ENCODE data around the gene TSPAN32. TPM values are rescaled to one million over a fixed set of nuclear protein-coding genes. Genes with fewer than 3 reads are reported as not detected.

TSPAN32 gene
- total RNA-seq, 1 donor from 2014 or later = 0.23 TPM

DNA sequence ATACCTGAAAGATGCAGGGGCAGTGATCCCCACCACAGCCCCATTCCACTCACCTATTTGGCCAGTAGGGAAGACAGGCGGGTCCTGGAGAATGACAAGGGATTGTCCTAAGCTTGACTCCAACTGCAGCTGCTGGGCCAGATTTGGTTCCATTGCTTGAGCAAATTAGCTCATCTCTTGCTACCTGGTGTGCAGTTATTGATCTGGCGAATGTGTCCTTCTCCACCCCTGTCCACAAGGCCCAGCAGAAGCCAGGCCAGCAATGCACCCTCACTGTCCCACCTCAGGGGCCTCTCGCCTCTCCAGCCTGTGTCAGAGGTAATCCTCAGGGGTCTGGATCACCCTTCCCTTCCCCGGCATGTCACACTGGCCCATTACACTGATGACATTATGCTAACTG, 23.3 kb downstream of the TSPAN32 start:
- TF ChIP-seq, protein P1, sequence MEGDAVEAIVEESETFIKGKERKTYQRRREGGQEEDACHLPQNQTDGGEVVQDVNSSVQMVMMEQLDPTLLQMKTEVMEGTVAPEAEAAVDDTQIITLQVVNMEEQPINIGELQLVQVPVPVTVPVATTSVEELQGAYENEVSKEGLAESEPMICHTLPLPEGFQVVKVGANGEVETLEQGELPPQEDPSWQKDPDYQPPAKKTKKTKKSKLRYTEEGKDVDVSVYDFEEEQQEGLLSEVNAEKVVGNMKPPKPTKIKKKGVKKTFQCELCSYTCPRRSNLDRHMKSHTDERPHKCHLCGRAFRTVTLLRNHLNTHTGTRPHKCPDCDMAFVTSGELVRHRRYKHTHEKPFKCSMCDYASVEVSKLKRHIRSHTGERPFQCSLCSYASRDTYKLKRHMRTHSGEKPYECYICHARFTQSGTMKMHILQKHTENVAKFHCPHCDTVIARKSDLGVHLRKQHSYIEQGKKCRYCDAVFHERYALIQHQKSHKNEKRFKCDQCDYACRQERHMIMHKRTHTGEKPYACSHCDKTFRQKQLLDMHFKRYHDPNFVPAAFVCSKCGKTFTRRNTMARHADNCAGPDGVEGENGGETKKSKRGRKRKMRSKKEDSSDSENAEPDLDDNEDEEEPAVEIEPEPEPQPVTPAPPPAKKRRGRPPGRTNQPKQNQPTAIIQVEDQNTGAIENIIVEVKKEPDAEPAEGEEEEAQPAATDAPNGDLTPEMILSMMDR (IDR thresholded peaks at IDR 0.05; ENCODE audit: unreplicated experiment) = no peak
- peak overlapping the region; percentile 7 for H3K4me3 Mint-ChIP-seq (ENCODE audit: unreplicated experiment)
- H3K27me3 Mint-ChIP-seq (ENCODE audit: unreplicated experiment) = peaks cover 3% of the 10 kb centered on the region
- no peaks in the 10 kb centered on the region for H3K4me1 Mint-ChIP-seq (ENCODE audit: unreplicated experiment)
- H3K9me3 Mint-ChIP-seq (ENCODE audit: unreplicated experiment) = no peaks in the 10 kb centered on the region
- no peaks in the 10 kb centered on the region for H3K36me3 Mint-ChIP-seq (ENCODE audit: low read depth, unreplicated experiment)
- H3K27ac Mint-ChIP-seq (ENCODE audit: unreplicated experiment) = no peak overlapping the region
- DNase-seq (ENCODE audit: low spot score) = no peak

DNA sequence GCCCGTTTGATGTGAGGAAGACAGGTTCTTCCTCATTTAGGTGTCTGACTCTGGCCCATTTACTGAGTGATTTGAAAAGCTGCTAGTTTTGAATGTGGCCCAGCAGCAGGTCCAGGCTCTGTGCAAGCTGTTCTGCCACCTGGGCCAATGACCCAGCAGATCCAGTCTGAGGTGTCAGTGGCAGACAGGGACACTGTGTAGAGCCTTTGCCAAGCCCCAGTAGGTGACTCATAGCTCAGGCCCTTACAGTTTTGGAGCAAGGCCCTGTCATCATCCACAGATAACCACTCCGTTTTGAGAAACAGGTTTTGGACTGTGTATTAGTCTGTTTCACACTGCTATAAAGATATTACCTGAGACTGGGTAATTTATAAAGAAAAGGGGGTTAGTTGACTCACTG, 23.9 kb downstream of the TSPAN32 start:
- peak overlapping the region; percentile 7 for H3K4me3 Mint-ChIP-seq (ENCODE audit: unreplicated experiment)
- TF ChIP-seq, protein P1 (IDR thresholded peaks at IDR 0.05; ENCODE audit: unreplicated experiment) = no peak
- DNase-seq (ENCODE audit: low spot score) = no peak

DNA sequence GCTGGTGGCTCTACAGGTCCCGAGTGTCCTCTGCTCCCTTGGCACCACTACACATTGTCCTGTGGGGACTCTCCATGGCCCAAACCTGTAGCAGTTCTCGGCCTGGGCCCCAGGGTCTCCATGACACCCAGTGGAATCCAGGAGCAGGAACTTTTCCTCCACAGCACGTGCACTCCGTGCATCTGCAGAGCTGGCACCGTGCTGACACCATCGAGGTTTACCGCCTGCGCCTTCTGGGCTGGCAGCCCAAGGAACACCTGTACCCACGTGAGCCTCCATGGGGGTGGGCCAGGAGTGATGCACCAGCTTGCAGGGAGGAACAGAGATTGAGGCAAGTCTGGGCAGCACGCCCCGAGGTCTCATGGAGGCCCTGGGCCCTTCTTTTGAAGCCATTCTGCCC, 25.2 kb downstream of the TSPAN32 start:
- H3K4me3 Mint-ChIP-seq (ENCODE audit: unreplicated experiment) = no peak overlapping the region
- DNase-seq (ENCODE audit: low spot score) = no peak
- H3K9me3 Mint-ChIP-seq (ENCODE audit: unreplicated experiment) = no peaks in the 10 kb centered on the region
- no peaks in the 10 kb centered on the region for H3K4me1 Mint-ChIP-seq (ENCODE audit: unreplicated experiment)
- peaks cover 5% of the 10 kb centered on the region for H3K27me3 Mint-ChIP-seq (ENCODE audit: unreplicated experiment)
- H3K27ac Mint-ChIP-seq (ENCODE audit: unreplicated experiment) = no peak overlapping the region
- TF ChIP-seq, protein P1 (IDR thresholded peaks at IDR 0.05; ENCODE audit: unreplicated experiment) = no peak
- H3K36me3 Mint-ChIP-seq (ENCODE audit: low read depth, unreplicated experiment) = no peaks in the 10 kb centered on the region

More for the DNA sequence above, 23.9 kb downstream of the TSPAN32 start:
- peaks cover 3% of the 10 kb centered on the region for H3K27me3 Mint-ChIP-seq (ENCODE audit: unreplicated experiment)
- no peaks in the 10 kb centered on the region for H3K4me1 Mint-ChIP-seq (ENCODE audit: unreplicated experiment)
- no peak overlapping the region for H3K27ac Mint-ChIP-seq (ENCODE audit: unreplicated experiment)
- no peaks in the 10 kb centered on the region for H3K9me3 Mint-ChIP-seq (ENCODE audit: unreplicated experiment)
- H3K36me3 Mint-ChIP-seq (ENCODE audit: low read depth, unreplicated experiment) = no peaks in the 10 kb centered on the region

DNA sequence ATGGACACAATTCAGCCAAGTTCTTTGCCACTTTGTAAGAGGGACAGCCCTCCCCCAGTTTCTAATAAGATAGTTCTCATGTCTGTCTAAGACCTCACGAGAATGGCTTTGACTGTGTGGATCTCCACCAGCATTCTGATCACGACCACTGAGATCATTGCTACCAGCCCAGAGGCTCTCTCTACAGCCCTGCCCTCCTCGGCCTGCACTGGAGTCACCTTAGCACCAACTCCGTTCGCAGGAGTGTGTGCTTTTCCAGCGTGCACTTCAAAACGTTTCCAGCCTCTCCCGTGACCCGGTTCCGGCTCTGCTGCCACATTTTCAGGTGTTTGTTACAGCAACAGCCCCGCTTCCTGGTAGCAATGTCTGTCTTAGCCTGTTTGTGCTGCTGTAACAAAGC, 26.2 kb downstream of the TSPAN32 start:
- peaks cover 4% of the 10 kb centered on the region for H3K27me3 Mint-ChIP-seq (ENCODE audit: unreplicated experiment)
- H3K4me1 Mint-ChIP-seq (ENCODE audit: unreplicated experiment) = no peaks in the 10 kb centered on the region
- H3K36me3 Mint-ChIP-seq (ENCODE audit: low read depth, unreplicated experiment) = no peaks in the 10 kb centered on the region
- no peaks in the 10 kb centered on the region for H3K9me3 Mint-ChIP-seq (ENCODE audit: unreplicated experiment)
- DNase-seq (ENCODE audit: low spot score) = no peak
- H3K27ac Mint-ChIP-seq (ENCODE audit: unreplicated experiment) = no peak overlapping the region
- no peak overlapping the region for H3K4me3 Mint-ChIP-seq (ENCODE audit: unreplicated experiment)
- TF ChIP-seq, protein P1 (IDR thresholded peaks at IDR 0.05; ENCODE audit: unreplicated experiment) = no peak

DNA sequence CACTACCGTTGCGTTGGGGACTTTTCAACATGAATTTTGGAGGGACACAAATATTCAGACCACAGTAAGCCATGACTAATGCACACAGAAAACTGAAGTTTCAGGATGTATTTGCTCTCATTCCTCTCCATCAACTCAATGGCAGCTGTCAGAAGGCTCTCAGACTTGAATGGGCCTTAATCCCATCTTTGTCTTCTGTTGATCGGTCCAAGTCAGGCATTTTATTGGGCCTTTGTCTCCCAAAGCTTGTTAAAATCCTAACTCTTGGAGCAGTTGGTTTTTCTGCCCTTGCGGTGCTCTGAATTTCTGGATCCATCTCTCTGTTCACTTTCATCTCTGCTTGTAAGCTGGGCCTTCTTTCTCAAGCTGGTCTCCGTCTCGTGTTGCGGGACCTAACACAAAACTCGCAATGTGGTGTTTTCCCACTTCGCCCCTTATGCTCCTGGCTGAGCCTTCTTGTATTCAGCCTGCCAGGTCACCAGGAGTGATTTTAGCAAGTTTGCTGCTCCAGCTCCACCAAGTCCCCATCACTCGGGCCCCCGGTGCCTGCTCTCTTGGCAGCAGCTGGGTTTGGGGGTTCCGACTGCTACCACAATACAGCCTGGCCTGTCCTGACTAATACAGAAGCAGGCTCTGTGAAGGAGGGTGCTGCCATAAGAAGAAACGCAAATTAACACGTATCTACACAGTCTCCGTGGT, 27.0 kb downstream of the TSPAN32 start:
- Mint-ChIP-seq H3K4me3 (ENCODE audit: unreplicated experiment) (no peak overlapping the region), H3K9me3 (ENCODE audit: unreplicated experiment) (no peaks in the 10 kb centered on the region), H3K27me3 (ENCODE audit: unreplicated experiment) (peaks cover 4% of the 10 kb centered on the region), H3K36me3 (ENCODE audit: low read depth, unreplicated experiment) (no peaks in the 10 kb centered on the region), H3K27ac (ENCODE audit: unreplicated experiment) (no peak overlapping the region), H3K4me1 (ENCODE audit: unreplicated experiment) (no peaks in the 10 kb centered on the region)
- DNase-seq (ENCODE audit: low spot score) = no peak
- TF ChIP-seq, protein P1 (IDR thresholded peaks at IDR 0.05; ENCODE audit: unreplicated experiment) = no peak

Measured in endothelial cell (in vitro differentiated cells).